ENCODE data around the gene GOLIM4. TPM values are rescaled to one million over a fixed set of nuclear protein-coding genes. Genes with fewer than 3 reads are reported as not detected.
"Not testable (repeated sequence)": the region's sequence is repeated elsewhere in the genome, so short reads cannot be mapped to it uniquely, and the experiment has no call there.

Gene GOLIM4
- polyA plus RNA-seq, 2 of the 4 experiments (the other 2 are of a cell fraction): 22.4 to 23.6 TPM

GRCh38 chr3:168021737-168022450, 73.8 kb downstream of the GOLIM4 start:
- ChIA-PET POLR2A (no interaction called here), CTCF (interaction anchor here (0.7 kb wide), 1 partner anchor 133 kb away, joined by 4 read pairs; no protein-coding TSS in a partner anchor)
- no peaks in the 10 kb centered on the region for H3K9me3 ChIP-seq
- WGBS (ENCODE audit: missing lambda C conversion rate): 88% methylated on average over 7 of the region's 7 CpGs
- DNase-seq (ENCODE audit: low read depth in 1 of 2, low spot score in 1 of 2) (no peak), ATAC-seq (no peak), FAIRE-seq (no peak)
- H3K4me3 ChIP-seq: no peak overlapping the region
- H3K4me1 ChIP-seq: no peaks in the 10 kb centered on the region
- TF ChIP-seq HOXB13 (CRISPR knock-in tag; IDR thresholded peaks at IDR 0.05; ENCODE audit: low read depth) (no peak), MAFK (IDR thresholded peaks at IDR 0.05; ENCODE audit: partially characterized antibody) (peak; percentile 62)
- H3K27ac ChIP-seq: no peak overlapping the region
- no peak overlapping the region for H3K4me2 ChIP-seq

GRCh38 chr3:168011280-168011679, 84.4 kb downstream of the GOLIM4 start:
- FAIRE-seq; H3K4me3 ChIP-seq; H3K4me2 ChIP-seq; ATAC-seq; POLR2A ChIA-PET; H3K4me1 ChIP-seq; CTCF ChIA-PET; DNase-seq (ENCODE audit: low read depth in 1 of 2, low spot score in 1 of 2); H3K27ac ChIP-seq; H3K9me3 ChIP-seq: not testable (repeated sequence)
- WGBS (ENCODE audit: missing lambda C conversion rate): 88% methylated on average over 16 of the region's 17 CpGs

- POLR2A ChIA-PET: no interaction called here
- no peak overlapping the region for H3K4me2 ChIP-seq
- H3K4me3 ChIP-seq: no peak overlapping the region
- DNase-seq (ENCODE audit: low read depth in 1 of 2, low spot score in 1 of 2): no peak
- CTCF ChIA-PET: no interaction called here
- no peak for FAIRE-seq
- ATAC-seq: no peak
- H3K9me3 ChIP-seq: no peaks in the 10 kb centered on the region
- no peaks in the 10 kb centered on the region for H3K4me1 ChIP-seq
- no peak for TF ChIP-seq JUN (IDR thresholded peaks at IDR 0.05)
- TF ChIP-seq CBX2 (IDR thresholded peaks at IDR 0.05; ENCODE audit: borderline replicate concordance, low read depth): no peak
- no peak for TF ChIP-seq FOSL2 (IDR thresholded peaks at IDR 0.05)
- TF ChIP-seq FOSL2 (CRISPR knock-in tag; IDR thresholded peaks at IDR 0.05): no peak
- TF ChIP-seq RARB (CRISPR knock-in tag; IDR thresholded peaks at IDR 0.05): no peak
- no peak for TF ChIP-seq HOXB5 (CRISPR knock-in tag; IDR thresholded peaks at IDR 0.05)
- no peak for TF ChIP-seq POLR2A (IDR thresholded peaks at IDR 0.05; ENCODE audit: low read length)
- TF ChIP-seq ZFP36 (IDR thresholded peaks at IDR 0.05; ENCODE audit: borderline replicate concordance, partially characterized antibody): no peak
- TF ChIP-seq, protein P1, sequence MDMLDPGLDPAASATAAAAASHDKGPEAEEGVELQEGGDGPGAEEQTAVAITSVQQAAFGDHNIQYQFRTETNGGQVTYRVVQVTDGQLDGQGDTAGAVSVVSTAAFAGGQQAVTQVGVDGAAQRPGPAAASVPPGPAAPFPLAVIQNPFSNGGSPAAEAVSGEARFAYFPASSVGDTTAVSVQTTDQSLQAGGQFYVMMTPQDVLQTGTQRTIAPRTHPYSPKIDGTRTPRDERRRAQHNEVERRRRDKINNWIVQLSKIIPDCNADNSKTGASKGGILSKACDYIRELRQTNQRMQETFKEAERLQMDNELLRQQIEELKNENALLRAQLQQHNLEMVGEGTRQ (IDR thresholded peaks at IDR 0.05): no peak
- TF ChIP-seq ESRRA (IDR thresholded peaks at IDR 0.05; ENCODE audit: borderline replicate concordance, low read length): no peak
- TF ChIP-seq FOSB (CRISPR knock-in tag; IDR thresholded peaks at IDR 0.05): no peak
- no peak for TF ChIP-seq MAFK (IDR thresholded peaks at IDR 0.05; ENCODE audit: partially characterized antibody)
- no peak for TF ChIP-seq PHF8 (IDR thresholded peaks at IDR 0.05; ENCODE audit: borderline replicate concordance, low read depth)
- WGBS (ENCODE audit: missing lambda C conversion rate): 94% methylated on average over 2 of the region's 2 CpGs
- no peak overlapping the region for H3K27ac ChIP-seq
Observed at GRCh38 chr3:168006584-168006983, 89.1 kb downstream of the GOLIM4 start.

- no peaks in the 10 kb centered on the region for H3K9me3 ChIP-seq
Observed at GRCh38 chr3:168003911-168004310, 91.8 kb downstream of the GOLIM4 start.

DNA sequence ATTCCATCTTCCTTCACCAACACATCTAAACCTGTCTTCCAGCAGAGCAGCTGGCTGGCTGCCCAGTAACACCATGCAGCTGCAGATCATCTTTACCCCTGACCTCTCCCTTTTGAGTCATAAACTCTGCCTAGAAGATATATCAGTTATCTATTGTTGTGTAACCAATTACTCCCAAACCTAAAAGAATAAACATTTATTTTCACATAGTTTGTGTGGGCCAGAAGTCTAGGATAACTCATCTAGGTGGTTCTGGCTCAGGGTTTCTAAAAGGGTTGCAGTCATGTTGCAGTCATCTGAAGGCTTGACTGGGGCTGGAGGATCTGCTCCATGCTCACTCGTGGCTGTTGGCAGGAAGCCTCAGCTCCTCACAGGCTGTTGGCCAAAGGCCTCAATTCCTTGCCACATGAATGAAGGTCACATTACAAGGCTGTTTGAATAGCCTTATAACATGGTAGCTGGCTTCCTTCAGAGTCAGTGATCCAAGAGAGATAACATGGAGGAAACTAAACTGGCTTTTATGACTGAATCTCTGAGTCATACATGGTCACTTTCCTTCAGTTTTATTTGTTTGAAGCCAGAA, 92.8 kb downstream of the GOLIM4 start:
- H3K4me3 ChIP-seq: no peak overlapping the region
- H3K4me1 ChIP-seq: no peaks in the 10 kb centered on the region
- no peak for TF ChIP-seq CHD2 (IDR thresholded peaks at IDR 0.05; ENCODE audit: low read length, partially characterized antibody)
- TF ChIP-seq JUNB (IDR thresholded peaks at IDR 0.05): 0 out of 2 replicates have a peak, but pooled peaks have one; percentile 14
- TF ChIP-seq, protein P2, sequence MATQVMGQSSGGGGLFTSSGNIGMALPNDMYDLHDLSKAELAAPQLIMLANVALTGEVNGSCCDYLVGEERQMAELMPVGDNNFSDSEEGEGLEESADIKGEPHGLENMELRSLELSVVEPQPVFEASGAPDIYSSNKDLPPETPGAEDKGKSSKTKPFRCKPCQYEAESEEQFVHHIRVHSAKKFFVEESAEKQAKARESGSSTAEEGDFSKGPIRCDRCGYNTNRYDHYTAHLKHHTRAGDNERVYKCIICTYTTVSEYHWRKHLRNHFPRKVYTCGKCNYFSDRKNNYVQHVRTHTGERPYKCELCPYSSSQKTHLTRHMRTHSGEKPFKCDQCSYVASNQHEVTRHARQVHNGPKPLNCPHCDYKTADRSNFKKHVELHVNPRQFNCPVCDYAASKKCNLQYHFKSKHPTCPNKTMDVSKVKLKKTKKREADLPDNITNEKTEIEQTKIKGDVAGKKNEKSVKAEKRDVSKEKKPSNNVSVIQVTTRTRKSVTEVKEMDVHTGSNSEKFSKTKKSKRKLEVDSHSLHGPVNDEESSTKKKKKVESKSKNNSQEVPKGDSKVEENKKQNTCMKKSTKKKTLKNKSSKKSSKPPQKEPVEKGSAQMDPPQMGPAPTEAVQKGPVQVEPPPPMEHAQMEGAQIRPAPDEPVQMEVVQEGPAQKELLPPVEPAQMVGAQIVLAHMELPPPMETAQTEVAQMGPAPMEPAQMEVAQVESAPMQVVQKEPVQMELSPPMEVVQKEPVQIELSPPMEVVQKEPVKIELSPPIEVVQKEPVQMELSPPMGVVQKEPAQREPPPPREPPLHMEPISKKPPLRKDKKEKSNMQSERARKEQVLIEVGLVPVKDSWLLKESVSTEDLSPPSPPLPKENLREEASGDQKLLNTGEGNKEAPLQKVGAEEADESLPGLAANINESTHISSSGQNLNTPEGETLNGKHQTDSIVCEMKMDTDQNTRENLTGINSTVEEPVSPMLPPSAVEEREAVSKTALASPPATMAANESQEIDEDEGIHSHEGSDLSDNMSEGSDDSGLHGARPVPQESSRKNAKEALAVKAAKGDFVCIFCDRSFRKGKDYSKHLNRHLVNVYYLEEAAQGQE (IDR thresholded peaks at IDR 0.05): no peak
- no peak for TF ChIP-seq HOXA7 (CRISPR knock-in tag; IDR thresholded peaks at IDR 0.05)
- TF ChIP-seq MAFK (IDR thresholded peaks at IDR 0.05; ENCODE audit: partially characterized antibody): no peak
- DNase-seq (ENCODE audit: low read depth in 1 of 2, low spot score in 1 of 2): peak in 1 of 2 experiments; percentile 26
- CTCF ChIA-PET: interaction anchor here (0.9 kb wide), 1 partner anchor 45 kb away, joined by 3 read pairs; no protein-coding TSS in a partner anchor
- WGBS (ENCODE audit: missing lambda C conversion rate): 0% methylated on average over 1 of the region's 1 CpG
- H3K9me3 ChIP-seq: no peaks in the 10 kb centered on the region
- H3K27ac ChIP-seq: no peak overlapping the region
- 0 out of 3 replicates have a peak overlapping the region, but pooled peaks have one; percentile 27 for H3K4me2 ChIP-seq
- FAIRE-seq: no peak
- POLR2A ChIA-PET: no interaction called here
- ATAC-seq: peak in 1 of 2 experiments; percentile 21; a peak in 1 of 6 replicates

More at GRCh38 chr3:168003911-168004310, 91.8 kb downstream of the GOLIM4 start:
- Histone ChIP-seq H3K4me1 (no peaks in the 10 kb centered on the region), H3K27ac (no peak overlapping the region), H3K4me2 (no peak overlapping the region), H3K4me3 (no peak overlapping the region)
- FAIRE-seq: no peak
- ChIA-PET CTCF (no interaction called here), POLR2A (no interaction called here)
- TF ChIP-seq CBX2 (IDR thresholded peaks at IDR 0.05; ENCODE audit: borderline replicate concordance, low read depth): no peak
- whole genome bisulfite sequencing (ENCODE audit: missing lambda C conversion rate): 76% methylated on average over 4 of the region's 4 CpGs
- DNase-seq (ENCODE audit: low read depth in 1 of 2, low spot score in 1 of 2): no peak
- ATAC-seq: no peak

Measured in A549 (cell line).